Measurements from ENCODE around the gene PIK3C2G. TPM values are rescaled to one million over a fixed set of nuclear protein-coding genes. Genes with fewer than 3 reads are reported as not detected.

Gene PIK3C2G
- total and polyA plus RNA-seq, 2 of the 13 experiments (the other 11 are each of a cell fraction or from before 2014, with no cell fraction given) = not detected

DNA sequence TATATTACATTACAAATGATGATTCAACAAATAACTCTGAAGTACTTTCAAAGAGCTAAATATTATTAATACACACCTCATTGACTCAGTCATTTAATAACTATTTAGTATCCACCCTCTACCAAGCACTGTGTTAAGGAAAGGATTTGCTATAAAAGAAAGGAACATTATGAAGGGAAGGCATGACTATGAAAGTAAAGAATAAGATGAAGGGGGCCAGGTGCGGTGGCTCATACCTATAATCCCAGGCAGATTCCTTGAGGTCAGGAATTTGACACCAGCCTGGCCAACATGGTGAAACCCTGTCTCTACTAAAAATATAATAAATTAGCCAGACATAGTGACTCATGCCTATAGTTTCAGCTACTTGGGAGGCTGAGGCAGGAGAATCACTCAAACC is 368.6 kb downstream of the PIK3C2G start:
- H3K4me3 ChIP-seq (replicated peaks in 1 of 3; ENCODE audit: insufficient read depth in 1 of 3, low read depth in 2 of 3, low read length in 3 of 3) = no peak overlapping the region
- no peaks in the 10 kb centered on the region for H3K79me2 ChIP-seq (ENCODE audit: insufficient read depth, low read length)
- TF ChIP-seq ZFP82 (CRISPR knock-in tag; IDR thresholded peaks at IDR 0.05; ENCODE audit: borderline replicate concordance) (no peak), ATF6 (CRISPR knock-in tag; conservative IDR thresholded peaks at IDR 0.05) (no peak), ZNF329 (CRISPR knock-in tag; IDR thresholded peaks at IDR 0.05; ENCODE audit: low read depth) (no peak), IRF2 (CRISPR knock-in tag; IDR thresholded peaks at IDR 0.05) (no peak), ZFAT (CRISPR knock-in tag; conservative IDR thresholded peaks at IDR 0.05) (no peak), ZC3H4 (CRISPR knock-in tag; IDR thresholded peaks at IDR 0.05; ENCODE audit: borderline replicate concordance) (no peak), ZBTB3 (CRISPR knock-in tag; IDR thresholded peaks at IDR 0.05; ENCODE audit: borderline replicate concordance, low read depth) (no peak), ZNF773 (CRISPR knock-in tag; IDR thresholded peaks at IDR 0.05; ENCODE audit: borderline replicate concordance) (no peak)
- no peaks in the 10 kb centered on the region for H3K4me1 ChIP-seq (ENCODE audit: insufficient read depth, low read length)
- H3K27me3 ChIP-seq (ENCODE audit: control insufficient read depth in 1 of 2, insufficient read depth in 2 of 2, low read length in 2 of 2) = no peaks in the 10 kb centered on the region
- H3K27ac ChIP-seq (ENCODE audit: extremely low read length, insufficient read depth, low read length) = no peak overlapping the region
- H3K36me3 ChIP-seq (replicated peaks in 1 of 2; ENCODE audit: control insufficient read depth in 1 of 2, insufficient read depth in 2 of 2, low read length in 2 of 2) = no peaks in the 10 kb centered on the region
- H3K9me3 ChIP-seq (ENCODE audit: low read length) = peaks cover 12% of the 10 kb centered on the region; the same call in 1 of the 2 replicates
- no peak for DNase-seq (ENCODE audit: low spot score)
- H3K4me2 ChIP-seq (ENCODE audit: low read depth, low read length) = no peak overlapping the region
- in situ Hi-C loops (cut with HindIII; ENCODE audit: extremely low pct_ligation_motif_present, low pct_unique_long_range_greater_than_20kb) (no loop called here), intact Hi-C loops (cut with micrococcal nuclease; ENCODE audit: unreplicated experiment) (no loop called here)
- no peak for FAIRE-seq
- 93% methylated on average over 1 of the region's 1 CpG for WGBS (ENCODE audit: low lambda C conversion rate)
- H2AFZ ChIP-seq (ENCODE audit: low read length) = no peak overlapping the region
- H4K20me1 ChIP-seq (ENCODE audit: insufficient read depth, low read length) = no peaks in the 10 kb centered on the region
- ATAC-seq = no peak
- BruUV-seq (replicated peaks) = no TSS peak
- H3K9ac ChIP-seq (ENCODE audit: insufficient read depth, low read depth, low read length) = no peak overlapping the region
- ChIA-PET CTCF (ENCODE audit: low intra/inter-chr PET ratio, low total read pairs) (no interaction called here), POLR2A (no interaction called here)
